Fibroblast of skin of left biceps (primary cell): Measurements from ENCODE around the gene SPNS3.

Experiments used
- DNase-seq, 2 experiments: peaks; one replicate each; pipeline ENCODE4 v3.0.0-alpha.2; 2013; ENCODE audit warnings: low read depth in 2 of 2

SPNS3 gene

GRCh38 chr17:4487820-4488716, 54.3 kb downstream of the SPNS3 start:
- DNase-seq = no peak

- DNase-seq = no peak
Measured at GRCh38 chr17:4488989-4489595, 55.4 kb downstream of the SPNS3 start.

- no peak for DNase-seq
Measured at GRCh38 chr17:4490109-4490591, 56.4 kb downstream of the SPNS3 start.

GRCh38 chr17:4490637-4491061, 56.9 kb downstream of the SPNS3 start:
- DNase-seq = no peak

GRCh38 chr17:4492721-4493561, 59.2 kb downstream of the SPNS3 start:
- DNase-seq = no peak

- no peak for DNase-seq
Measured at GRCh38 chr17:4497101-4497824, 63.5 kb downstream of the SPNS3 start.

GRCh38 chr17:4498461-4499397, 65.0 kb downstream of the SPNS3 start, which contains the start of gene SPNS2:
SPNS2 (plus strand) TSS chr17:4498881; CDS start chr17:4499048, 167 bp downstream.
- DNase-seq = no peak

- no peak for DNase-seq
Measured at GRCh38 chr17:4499431-4500190, 65.9 kb downstream of the SPNS3 start.

- no peak for DNase-seq
Measured at GRCh38 chr17:4500191-4500571, 66.4 kb downstream of the SPNS3 start.

- no peak for DNase-seq
Measured at GRCh38 chr17:4501295-4501949, 67.7 kb downstream of the SPNS3 start.

GRCh38 chr17:4502466-4503154, 68.9 kb downstream of the SPNS3 start:
- DNase-seq = no peak

GRCh38 chr17:4503283-4504025, 69.7 kb downstream of the SPNS3 start:
- no peak for DNase-seq

- no peak for DNase-seq
Measured at GRCh38 chr17:4504188-4504587, 70.4 kb downstream of the SPNS3 start.

GRCh38 chr17:4505187-4505586, 71.4 kb downstream of the SPNS3 start:
- DNase-seq = no peak

GRCh38 chr17:4506175-4506813, 72.6 kb downstream of the SPNS3 start:
- no peak for DNase-seq

- no peak for DNase-seq
Measured at GRCh38 chr17:4506892-4507291, 73.2 kb downstream of the SPNS3 start.
